IMR-90 (cell line): Measurements from ENCODE around the gene KCNG4.

Source experiments
- CEBPB ChIP-seq: IDR thresholded peaks from 2 replicates; pipeline ENCODE4 v1.6.1; 2012; ENCODE audit warnings: low read depth, low read length, improper control_type of control experiment
- CHD1 ChIP-seq: IDR thresholded peaks from 2 replicates; pipeline ENCODE4 v1.6.1; 2012; ENCODE audit warnings: low read depth, low read length, improper control_type of control experiment
- FOS ChIP-seq: fragments of 150-350 bp; IDR thresholded peaks from 2 replicates; pipeline ENCODE4 v1.6.1; 2016; ENCODE audit warnings: low read depth, low read length
- MAFK ChIP-seq: IDR thresholded peaks from 2 replicates; pipeline ENCODE4 v1.6.1; 2012; ENCODE audit warnings: low read depth, low read length, improper control_type of control experiment
- MAZ ChIP-seq: IDR thresholded peaks from 2 replicates; pipeline ENCODE4 v1.6.1; 2012; ENCODE audit warnings: low read depth, mild to moderate bottlenecking, low read length, improper control_type of control experiment, moderate library complexity, borderline replicate concordance
- POLR2A ChIP-seq: IDR thresholded peaks from 2 replicates; pipeline ENCODE4 v1.6.1; 2012; ENCODE audit warnings: mild to moderate bottlenecking, low read depth, low read length
- RAD21 ChIP-seq: IDR thresholded peaks from 2 replicates; pipeline ENCODE4 v1.6.1; 2012; ENCODE audit warnings: low read length, improper control_type of control experiment
- TF ChIP-seq, protein P1 (sequence below): conservative IDR thresholded peaks from 2 replicates; pipeline ENCODE4 v1.5.1; 2012; ENCODE audit warnings: mild to moderate bottlenecking, low read depth, low read length, improper control_type of control experiment
- TF ChIP-seq, protein P2 (sequence below): fragments of 150-350 bp; IDR thresholded peaks from 2 replicates; pipeline ENCODE4 v1.6.1; 2017; ENCODE audit warnings: mild to moderate bottlenecking, antibody characterized with exemption, low read length, low read depth

DNA sequence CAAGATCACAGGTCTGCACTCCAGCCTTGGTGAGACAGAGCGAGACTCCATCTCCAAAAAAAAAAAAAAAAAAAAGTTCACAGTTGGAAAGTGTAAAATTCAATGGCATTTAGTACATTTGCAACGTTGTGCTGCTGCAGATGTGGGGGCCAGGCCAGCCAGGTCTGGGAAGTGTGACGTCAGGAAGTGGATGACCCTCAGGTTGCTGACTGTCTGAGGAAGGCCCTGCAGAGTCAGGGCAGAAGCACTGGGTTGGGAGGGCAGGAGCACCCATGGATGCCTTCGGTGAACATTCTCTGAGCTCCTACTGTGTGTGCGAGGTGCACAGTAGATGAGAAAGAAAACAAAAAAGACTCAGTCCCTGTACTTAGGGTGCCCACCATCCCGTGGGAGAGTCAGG lies 42.7 kb upstream of the KCNG4 start:
- TF ChIP-seq CEBPB (no peak), POLR2A (no peak), RAD21 (no peak), MAZ (no peak), FOS (no peak), CHD1 (no peak), MAFK (no peak)
- TF ChIP-seq, protein P1, sequence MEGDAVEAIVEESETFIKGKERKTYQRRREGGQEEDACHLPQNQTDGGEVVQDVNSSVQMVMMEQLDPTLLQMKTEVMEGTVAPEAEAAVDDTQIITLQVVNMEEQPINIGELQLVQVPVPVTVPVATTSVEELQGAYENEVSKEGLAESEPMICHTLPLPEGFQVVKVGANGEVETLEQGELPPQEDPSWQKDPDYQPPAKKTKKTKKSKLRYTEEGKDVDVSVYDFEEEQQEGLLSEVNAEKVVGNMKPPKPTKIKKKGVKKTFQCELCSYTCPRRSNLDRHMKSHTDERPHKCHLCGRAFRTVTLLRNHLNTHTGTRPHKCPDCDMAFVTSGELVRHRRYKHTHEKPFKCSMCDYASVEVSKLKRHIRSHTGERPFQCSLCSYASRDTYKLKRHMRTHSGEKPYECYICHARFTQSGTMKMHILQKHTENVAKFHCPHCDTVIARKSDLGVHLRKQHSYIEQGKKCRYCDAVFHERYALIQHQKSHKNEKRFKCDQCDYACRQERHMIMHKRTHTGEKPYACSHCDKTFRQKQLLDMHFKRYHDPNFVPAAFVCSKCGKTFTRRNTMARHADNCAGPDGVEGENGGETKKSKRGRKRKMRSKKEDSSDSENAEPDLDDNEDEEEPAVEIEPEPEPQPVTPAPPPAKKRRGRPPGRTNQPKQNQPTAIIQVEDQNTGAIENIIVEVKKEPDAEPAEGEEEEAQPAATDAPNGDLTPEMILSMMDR, result no peak
- TF ChIP-seq, protein P2, sequence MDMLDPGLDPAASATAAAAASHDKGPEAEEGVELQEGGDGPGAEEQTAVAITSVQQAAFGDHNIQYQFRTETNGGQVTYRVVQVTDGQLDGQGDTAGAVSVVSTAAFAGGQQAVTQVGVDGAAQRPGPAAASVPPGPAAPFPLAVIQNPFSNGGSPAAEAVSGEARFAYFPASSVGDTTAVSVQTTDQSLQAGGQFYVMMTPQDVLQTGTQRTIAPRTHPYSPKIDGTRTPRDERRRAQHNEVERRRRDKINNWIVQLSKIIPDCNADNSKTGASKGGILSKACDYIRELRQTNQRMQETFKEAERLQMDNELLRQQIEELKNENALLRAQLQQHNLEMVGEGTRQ, result no peak
